ENCODE results near the gene ZNF277. TPM values are rescaled to one million over a fixed set of nuclear protein-coding genes. Genes with fewer than 3 reads are reported as not detected.

ZNF277 gene
- total RNA-seq, 1 experiment from 2014 or later, result 21.3 TPM

DNA sequence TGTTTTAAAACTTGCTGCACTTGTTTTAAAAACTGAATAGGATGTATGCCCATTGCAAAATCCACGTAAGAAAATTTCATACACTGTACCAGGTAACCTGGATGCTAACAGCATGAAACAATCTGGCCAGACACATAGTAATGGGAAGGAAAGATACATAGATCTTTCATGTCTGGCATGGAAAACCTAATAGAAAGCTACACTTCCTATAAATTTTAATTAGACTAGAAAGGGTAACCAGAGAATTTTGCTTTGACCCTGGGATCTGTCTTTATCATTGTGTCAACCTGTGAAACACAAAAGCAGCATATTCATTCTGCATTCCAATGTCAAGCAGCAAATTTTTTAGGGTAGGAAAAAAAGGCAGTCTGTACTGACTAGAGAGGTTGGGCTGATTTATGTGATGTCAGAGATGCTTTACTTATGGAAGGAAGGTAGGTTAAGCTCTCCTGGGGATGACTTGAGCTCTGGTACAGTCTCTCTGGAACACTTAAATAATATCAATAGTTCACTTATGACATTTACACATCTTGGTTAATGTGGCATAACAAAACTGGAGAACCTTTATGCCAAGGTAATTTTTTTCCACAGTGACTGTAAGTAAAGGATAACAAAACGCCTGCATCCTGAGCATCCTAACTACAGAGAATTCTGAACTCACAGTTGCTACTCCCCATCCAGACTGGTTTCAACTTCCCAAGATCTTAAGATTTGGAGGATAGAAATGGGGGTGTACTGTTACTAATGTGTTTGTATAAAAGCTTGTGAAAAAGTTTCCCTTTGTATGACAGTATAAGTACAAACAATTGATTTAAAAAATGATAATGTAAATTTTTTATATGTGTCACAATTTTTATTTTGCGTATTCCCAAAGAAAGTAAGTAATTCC, 45.0 kb upstream of the ZNF277 start:
- POLR2A ChIA-PET, result no interaction called here
- CTCF ChIA-PET, result no interaction called here

More for the DNA sequence above, 45.0 kb upstream of the ZNF277 start:
- Histone ChIP-seq H3K27ac (ENCODE audit: low read depth, low read length) (no peak overlapping the region), H3K4me3 (replicated peaks in 1 of 2; ENCODE audit: low read depth in 1 of 2, low read length in 2 of 2) (no peak overlapping the region), H3K9me3 (ENCODE audit: control insufficient read depth in 1 of 2, insufficient read depth in 1 of 2, low read depth in 1 of 2, low read length in 2 of 2) (no peaks in the 10 kb centered on the region), H3K79me2 (ENCODE audit: insufficient read depth, low read length) (no peaks in the 10 kb centered on the region), H3K4me1 (ENCODE audit: control insufficient read depth in 1 of 2, insufficient read depth in 2 of 2, low read length in 2 of 2) (no peaks in the 10 kb centered on the region), H3K9ac (ENCODE audit: low read length) (no peak overlapping the region), H3K36me3 (ENCODE audit: control insufficient read depth in 1 of 2, insufficient read depth in 2 of 2, low read length in 2 of 2) (no peaks in the 10 kb centered on the region), H2AFZ (ENCODE audit: low read depth, low read length, poor library complexity, severe bottlenecking) (no peak overlapping the region), H3K27me3 (ENCODE audit: insufficient read depth, low read length) (no peaks in the 10 kb centered on the region), H4K20me1 (ENCODE audit: insufficient read depth) (no peaks in the 10 kb centered on the region), H3K4me2 (ENCODE audit: low read length) (no peak overlapping the region), H3K9me2 (ENCODE audit: insufficient read depth) (no peaks in the 10 kb centered on the region)
- ATAC-seq (no peak), DNase-seq (ENCODE audit: low read depth, low spot score) (no peak)
- TF ChIP-seq POLR2A (IDR thresholded peaks at IDR 0.05; ENCODE audit: borderline replicate concordance, extremely low read depth, insufficient read depth, insufficient read length) (no peak), YY1 (IDR thresholded peaks at IDR 0.05; ENCODE audit: extremely low read depth, insufficient replicate concordance, low read depth, low read length) (no peak), ZNF274 (IDR thresholded peaks at IDR 0.05; ENCODE audit: low read depth, low read length) (no peak), ELF1 (IDR thresholded peaks at IDR 0.05; ENCODE audit: borderline replicate concordance, low read depth) (no peak), POLR2AphosphoS5 (IDR thresholded peaks at IDR 0.05; ENCODE audit: low read depth, low read length) (no peak), SP1 (IDR thresholded peaks at IDR 0.05; ENCODE audit: low read depth) (no peak), EZH2phosphoT487 (IDR thresholded peaks at IDR 0.05; ENCODE audit: borderline replicate concordance) (no peak), CBX3 (IDR thresholded peaks at IDR 0.05; ENCODE audit: low read depth) (no peak)
- TF ChIP-seq, protein P1, sequence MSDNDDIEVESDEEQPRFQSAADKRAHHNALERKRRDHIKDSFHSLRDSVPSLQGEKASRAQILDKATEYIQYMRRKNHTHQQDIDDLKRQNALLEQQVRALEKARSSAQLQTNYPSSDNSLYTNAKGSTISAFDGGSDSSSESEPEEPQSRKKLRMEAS (IDR thresholded peaks at IDR 0.05), result no peak
- TF ChIP-seq, protein P2, sequence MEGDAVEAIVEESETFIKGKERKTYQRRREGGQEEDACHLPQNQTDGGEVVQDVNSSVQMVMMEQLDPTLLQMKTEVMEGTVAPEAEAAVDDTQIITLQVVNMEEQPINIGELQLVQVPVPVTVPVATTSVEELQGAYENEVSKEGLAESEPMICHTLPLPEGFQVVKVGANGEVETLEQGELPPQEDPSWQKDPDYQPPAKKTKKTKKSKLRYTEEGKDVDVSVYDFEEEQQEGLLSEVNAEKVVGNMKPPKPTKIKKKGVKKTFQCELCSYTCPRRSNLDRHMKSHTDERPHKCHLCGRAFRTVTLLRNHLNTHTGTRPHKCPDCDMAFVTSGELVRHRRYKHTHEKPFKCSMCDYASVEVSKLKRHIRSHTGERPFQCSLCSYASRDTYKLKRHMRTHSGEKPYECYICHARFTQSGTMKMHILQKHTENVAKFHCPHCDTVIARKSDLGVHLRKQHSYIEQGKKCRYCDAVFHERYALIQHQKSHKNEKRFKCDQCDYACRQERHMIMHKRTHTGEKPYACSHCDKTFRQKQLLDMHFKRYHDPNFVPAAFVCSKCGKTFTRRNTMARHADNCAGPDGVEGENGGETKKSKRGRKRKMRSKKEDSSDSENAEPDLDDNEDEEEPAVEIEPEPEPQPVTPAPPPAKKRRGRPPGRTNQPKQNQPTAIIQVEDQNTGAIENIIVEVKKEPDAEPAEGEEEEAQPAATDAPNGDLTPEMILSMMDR (IDR thresholded peaks at IDR 0.05 in 2 of 3, conservative IDR thresholded peaks at IDR 0.05 in 1 of 3; ENCODE audit: borderline replicate concordance in 1 of 3, insufficient read depth in 1 of 3, low read depth in 2 of 3, low read length in 2 of 3), result no peak
- TF ChIP-seq, protein P3, sequence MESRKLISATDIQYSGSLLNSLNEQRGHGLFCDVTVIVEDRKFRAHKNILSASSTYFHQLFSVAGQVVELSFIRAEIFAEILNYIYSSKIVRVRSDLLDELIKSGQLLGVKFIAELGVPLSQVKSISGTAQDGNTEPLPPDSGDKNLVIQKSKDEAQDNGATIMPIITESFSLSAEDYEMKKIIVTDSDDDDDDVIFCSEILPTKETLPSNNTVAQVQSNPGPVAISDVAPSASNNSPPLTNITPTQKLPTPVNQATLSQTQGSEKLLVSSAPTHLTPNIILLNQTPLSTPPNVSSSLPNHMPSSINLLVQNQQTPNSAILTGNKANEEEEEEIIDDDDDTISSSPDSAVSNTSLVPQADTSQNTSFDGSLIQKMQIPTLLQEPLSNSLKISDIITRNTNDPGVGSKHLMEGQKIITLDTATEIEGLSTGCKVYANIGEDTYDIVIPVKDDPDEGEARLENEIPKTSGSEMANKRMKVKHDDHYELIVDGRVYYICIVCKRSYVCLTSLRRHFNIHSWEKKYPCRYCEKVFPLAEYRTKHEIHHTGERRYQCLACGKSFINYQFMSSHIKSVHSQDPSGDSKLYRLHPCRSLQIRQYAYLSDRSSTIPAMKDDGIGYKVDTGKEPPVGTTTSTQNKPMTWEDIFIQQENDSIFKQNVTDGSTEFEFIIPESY (IDR thresholded peaks at IDR 0.05; ENCODE audit: extremely low read depth, insufficient replicate concordance, low read length), result no peak
- no TSS peak for BruUV-seq (replicated peaks)
- intact Hi-C loops (cut with micrococcal nuclease), result no loop called here
- RAD21 ChIA-PET (ENCODE audit: low non-redundant PET in 1 of 2, low total read pairs in 2 of 2, uncharacterized antibody in 2 of 2, unreplicated experiment in 2 of 2), result no interaction called here

Measured in HCT116 (cell line).